ELR (cell line): ENCODE results near the gene ADORA2B.
A peak's percentile ranks its signal among the peaks of the same experiment; 100 is the strongest.

Experiments used
- DNase-seq: peaks from one replicate; pipeline ENCODE4 v3.0.0-alpha.2; 2015; ENCODE audit warnings: low read depth

The ADORA2B gene

DNA sequence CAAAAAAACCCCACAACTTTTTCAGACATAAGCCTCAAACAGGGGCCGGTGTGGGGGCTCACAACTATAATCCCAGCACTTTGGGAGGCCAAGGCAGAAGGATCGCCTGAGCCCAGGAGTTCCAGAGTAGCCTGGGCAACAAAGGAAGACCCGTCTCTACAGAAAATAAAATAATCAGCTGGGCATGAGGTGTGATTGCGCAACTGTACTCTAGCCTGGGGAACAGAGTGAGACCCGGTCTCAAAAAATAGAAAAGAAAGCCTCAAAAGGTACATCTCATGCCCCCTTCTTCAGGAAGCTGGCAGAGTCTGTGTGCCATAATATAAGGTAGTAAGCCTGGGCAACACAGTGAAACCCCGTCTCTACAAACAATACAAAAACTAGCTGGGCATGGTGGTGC lies 51.4 kb downstream of the ADORA2B start:
- no peak for DNase-seq

DNA sequence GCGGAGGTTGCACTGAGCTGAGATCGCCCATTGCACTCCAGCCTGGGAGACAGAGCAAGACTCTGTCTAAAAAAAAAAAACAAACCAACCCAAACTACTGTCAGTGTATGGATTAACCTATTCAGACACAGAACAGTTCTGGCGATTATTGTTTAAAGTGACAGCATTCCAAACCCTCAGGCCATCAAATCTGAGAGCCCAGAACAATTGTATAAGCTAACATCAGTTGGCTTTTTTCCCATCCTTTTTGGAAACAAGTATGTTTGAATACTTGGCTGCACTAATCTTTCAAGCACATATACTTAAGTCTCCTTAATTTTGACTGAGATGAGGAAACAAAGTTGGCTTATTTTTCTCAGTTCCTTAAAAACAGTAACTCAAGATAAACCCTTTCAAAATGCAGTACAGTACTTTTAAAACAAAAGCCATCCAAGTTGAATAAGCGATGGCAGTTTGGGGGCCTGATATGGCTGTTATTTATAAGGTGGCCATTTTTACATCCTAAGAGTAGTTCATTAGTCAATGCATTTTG lies 53.2 kb downstream of the ADORA2B start:
- DNase-seq: no peak

DNA sequence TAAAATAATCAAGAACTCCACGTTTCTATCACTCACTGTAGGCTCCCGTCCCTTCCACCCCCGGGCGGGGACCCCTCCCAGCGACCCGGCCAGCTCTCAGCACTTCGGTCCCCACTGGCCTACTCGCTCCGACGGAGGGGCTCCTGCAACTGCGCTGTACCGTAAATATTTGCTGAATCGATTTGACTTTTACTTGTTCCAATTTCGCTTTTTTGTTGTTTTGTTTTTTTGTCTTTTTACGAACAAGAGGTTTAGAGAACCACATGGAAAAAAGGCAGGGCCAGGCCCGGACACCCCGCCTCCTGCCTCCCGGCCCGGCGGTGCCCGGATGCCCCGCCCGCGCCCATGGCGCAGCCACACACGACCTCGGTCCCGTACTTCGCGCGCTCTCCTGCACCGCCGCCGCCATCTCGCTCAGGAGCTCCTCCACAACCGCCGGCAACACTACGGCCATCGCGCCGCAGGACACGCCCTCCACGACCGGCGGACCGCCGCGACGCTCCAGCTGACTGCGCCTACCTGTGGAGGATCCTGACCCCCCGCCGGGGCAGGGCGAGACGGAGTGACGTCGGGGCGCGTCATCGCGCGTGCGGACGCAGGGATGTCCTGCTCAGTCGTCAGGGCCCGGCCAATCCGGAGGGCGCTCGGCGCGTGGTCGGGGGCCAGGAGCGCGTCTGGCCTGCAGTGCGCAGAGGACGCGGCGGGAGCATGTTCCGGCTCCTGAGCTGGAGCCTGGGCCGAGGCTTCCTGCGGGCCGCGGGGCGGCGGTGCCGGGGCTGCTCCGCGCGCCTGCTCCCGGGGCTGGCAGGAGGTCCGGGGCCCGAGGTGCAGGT lies 54.4 kb downstream of the ADORA2B start, which contains the start of the genes TTC19 and ZSWIM7:
TSS of gene TTC19 (plus strand) at position 684 of the 833 bp plus-strand sequence. CDS start at position 709, 25 bp downstream.
TSS of gene ZSWIM7 (minus strand) at position 564 of the 833 bp plus-strand sequence. CDS start at position 454, 110 bp downstream.
- DNase-seq: peak; percentile 96

DNA sequence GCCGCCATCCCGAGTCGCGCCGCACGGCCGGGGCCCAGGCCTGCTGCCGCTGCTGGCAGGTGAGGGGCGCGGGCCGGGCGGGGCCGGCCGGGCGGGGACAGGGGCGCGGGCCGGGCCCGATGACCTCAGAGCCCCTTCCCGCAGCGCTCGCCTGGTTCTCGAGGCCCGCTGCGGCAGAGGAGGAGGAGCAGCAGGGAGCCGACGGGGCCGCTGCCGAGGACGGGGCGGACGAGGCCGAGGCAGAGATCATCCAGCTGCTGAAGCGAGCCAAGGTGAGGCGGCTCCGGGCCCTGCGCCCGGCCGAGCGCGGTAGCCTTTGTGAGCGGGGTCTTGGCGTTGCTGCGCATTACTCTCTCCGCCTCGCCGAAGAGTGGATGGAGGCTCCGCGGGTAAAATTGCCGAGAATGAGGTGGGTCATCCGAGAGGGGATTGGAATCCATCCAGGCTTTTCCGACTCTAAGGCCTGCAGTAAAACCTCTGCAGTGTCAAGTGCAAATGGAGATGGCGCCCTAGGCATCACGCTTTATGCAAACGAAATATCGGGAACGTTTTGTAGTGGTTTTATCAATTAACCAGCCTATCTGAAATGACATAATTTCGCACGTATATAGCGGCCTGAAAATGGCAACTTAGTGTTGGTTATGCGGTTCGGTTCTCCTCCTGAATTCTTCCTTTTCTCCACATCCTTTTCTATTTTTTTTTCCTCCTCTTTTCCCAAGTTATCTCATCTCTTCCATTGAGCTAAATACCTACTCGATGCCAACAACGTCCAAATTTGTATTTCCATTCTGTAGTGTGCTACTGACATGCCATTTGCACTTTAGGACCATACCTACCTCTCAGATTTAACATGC lies 55.3 kb downstream of the ADORA2B start:
- DNase-seq: peak; percentile 52

DNA sequence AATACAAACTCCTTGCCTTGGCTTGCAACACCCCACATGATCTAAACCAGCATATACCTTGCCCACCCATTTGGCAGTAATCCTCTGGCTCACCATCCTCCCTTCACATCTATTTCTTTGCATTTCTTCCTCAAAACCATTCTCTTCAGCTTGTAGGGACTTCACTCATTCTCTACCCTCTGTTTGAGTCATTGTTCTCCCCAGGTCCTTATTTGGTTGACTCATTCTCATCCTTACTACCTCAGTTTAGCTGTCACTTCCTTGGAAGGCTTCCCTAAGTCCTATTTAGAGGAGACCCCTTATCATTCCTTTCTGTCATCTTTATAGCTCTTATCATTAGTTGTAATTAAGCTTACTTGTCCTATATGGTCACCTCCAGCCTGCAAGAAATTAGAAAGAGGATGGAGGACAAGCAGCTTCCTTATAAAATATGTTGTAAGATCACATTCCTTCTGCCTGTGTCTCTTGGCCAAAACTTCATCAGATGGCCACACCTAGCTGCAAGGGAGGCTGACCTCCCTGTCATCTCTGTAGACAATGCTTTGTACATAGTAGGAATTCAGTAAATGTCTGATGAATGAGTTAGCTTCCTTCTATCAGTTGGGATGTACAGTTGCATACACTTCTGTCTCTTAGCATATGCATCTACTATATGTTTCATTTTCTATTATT lies 56.4 kb downstream of the ADORA2B start:
- DNase-seq: peak; percentile 44

DNA sequence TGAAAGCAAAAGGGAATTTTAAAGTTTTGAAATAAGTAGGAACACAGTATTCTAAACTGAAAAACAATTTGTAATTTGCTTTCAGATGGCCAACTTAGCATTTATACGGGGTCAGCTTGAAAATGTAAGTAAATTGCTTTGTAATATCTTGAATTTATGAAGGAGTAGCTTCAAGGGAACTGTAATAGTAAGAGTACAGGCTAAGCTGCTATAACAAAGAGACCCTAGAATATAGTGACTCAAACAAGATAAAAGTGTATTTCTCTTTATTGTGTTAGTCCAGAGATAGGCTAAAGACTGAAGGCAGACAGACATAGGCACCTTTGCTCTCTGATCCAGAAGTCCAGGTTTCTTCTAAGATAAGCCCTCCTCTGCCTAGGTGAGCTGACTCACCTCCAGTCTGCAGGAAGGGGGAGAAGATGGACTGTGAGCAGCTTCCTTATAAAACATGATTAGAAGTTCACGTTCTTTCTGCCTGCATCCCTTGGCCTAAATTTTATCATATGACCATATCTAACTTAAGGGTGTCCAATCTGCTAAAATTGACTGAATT lies 57.9 kb downstream of the ADORA2B start:
- DNase-seq: no peak

DNA sequence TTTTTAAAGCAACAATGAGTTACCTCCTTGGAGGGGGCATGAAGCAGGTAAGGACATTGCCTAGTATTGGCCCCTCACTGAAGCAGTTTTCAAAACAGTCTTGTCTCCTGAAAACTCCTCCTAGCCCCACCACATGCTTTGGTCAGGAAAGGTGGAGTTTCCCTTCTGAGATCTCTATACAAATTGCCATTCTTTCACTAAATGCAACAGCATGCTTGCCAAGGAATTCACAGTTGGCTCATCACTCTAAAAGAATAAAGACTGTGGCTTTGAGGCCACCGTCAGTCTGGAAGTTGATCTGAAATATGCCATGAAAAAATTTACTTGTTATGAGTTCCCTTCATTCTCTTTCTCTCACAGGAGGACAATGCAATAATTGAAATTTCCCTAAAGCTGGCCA lies 58.9 kb downstream of the ADORA2B start:
- no peak for DNase-seq

DNA sequence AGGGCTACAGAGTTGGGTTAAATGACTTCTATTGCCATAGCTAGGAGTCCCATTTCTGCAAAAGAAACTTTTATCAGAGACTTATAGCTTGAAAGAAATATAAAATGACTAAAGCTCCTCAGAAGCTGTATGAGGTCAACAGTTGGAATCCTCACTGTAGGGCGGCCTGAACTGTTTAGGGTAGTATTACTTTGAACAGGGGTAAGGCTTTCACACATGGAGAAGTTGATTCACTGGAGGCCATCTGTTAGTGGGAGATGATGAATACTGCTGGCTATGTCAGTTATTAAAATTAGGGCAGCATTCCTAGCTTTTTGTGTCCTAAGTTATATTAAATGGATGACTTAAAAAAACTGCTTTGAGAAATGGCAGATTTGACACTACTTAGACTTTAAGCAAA lies 60.7 kb downstream of the ADORA2B start:
- no peak for DNase-seq

DNA sequence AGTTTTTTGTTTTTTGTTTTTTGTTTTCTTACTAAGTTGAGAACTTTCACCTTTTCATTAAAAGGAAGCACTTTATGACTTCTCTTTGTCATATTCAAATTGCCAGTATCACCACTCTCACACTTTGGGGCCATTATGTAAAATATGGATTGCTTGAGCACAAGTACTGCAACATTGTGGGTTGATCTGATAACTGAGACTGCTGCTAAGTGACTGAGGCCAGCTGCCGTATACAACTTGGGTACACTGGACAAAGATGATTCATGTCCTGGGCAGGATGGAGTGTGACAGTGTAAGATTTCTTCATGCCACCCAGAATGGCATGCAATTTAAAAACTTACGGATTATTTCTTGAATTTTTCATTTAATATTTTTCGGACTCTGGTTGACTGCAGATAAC lies 62.5 kb downstream of the ADORA2B start:
- no peak for DNase-seq

DNA sequence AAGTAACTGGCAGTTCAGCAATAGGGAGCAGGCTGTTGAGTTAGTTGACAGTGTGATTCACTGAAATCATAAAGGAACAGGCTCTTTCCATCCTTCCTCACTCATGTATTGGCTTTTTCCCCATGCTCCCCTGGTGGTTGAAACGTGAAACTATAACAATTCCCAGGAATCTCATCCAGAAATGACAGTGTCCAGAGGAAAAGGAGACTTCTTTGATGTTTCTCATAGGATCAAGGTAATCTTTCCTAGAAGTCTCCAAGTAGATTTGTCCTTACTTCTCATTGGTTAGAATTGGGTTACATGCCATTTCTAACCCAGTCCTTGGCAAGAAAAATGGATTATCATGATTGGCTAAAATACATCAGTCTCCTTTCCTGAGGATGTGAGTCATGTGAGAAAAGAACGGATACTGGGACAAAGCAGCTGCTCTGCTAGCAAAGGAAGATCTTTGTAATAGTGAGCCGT lies 69.0 kb downstream of the ADORA2B start:
- DNase-seq: peak; percentile 90

DNA sequence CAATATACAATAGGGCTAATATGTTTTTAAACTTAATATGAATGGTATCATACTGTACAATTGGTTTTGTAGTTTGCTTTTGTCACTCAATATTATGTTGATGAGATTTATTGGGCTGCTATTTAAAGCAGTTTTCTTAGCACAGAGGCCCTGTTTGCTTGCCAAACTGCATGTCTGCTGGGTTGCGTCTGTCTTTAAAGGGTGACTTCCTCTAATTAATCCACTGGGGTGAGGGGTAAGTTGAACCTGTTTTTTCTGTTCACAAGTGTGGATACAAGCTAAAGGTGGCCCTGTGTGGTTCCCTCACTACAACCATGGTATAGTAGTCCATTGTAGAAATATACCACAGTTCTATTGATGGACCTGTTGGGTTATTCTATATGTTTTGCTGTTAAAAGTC lies 74.4 kb downstream of the ADORA2B start:
- no peak for DNase-seq

DNA sequence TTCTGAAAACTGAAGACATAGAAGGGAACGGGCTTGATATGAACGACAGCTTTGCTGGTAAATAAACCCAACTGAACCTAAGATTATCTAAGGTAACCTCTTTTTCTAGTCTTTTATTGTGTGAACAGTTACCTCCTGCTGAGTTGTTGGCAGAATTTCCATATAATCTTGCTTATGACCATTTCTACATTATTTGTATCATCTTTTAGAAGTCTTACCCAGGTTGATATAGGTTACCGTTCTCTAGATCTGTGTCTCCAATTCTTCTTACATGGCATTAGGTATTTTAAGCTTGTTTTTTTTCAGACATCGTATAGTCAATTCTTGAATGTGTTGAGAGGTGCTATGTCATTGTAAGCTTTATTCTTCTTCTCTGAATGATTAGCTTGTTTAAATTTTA lies 79.0 kb downstream of the ADORA2B start:
- no peak for DNase-seq

DNA sequence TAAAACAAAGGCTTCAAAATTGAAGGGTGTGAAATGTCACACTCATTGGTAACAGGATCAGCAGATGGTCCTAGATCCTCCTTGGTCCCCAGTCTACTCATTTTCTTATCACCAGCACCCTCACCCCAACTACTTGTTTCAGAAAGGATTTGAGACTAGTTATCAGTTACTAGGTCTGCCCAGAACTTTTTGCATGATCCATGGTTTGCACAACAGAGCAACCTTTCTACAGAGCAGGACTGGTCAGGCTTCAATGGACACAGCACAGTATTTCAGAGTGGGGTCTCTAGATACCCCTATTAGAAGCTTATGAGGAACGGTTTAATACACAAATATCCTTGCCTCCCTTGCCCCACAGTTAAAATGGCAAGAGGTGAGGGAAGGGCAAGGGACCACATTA lies 80.3 kb downstream of the ADORA2B start:
- DNase-seq: no peak
